ENCODE results near the gene ANO9.
"Not testable (repeated sequence)": the region's sequence is repeated elsewhere in the genome, so short reads cannot be mapped to it uniquely, and the experiment has no call there.

ANO9 gene

DNA sequence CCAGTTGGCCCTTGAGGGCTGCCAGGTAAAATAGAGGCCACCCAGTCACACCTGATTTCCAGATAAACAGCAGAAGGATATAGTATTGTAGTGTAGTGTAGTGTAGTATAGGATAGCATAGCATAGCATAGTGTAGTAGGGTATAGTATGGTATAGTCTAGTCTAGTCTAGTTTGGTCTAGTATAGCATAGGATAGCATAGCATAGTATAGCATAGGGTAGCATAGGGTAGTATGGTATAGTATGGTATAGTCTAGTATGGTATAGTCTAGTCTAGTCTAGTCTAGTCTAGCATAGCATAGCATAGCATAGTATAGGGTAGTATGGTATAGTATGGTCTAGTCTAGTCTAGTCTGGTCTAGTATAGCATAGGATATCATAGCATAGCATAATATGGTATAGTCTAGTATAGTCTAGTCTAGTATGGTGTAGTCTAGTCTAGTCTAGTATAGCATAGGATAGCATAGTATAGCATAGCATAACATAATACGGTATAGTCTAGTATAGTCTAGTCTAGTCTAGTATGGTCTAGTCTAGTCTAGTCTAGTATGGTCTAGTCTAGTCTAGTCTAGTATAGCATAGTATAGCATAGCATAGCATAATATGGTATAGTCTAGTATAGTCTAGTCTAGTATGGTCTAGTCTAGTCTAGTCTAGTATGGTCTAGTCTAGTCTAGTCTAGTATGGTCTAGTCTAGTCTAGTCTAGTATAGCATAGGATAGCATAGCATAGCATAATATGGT, 6.6 kb downstream of the ANO9 start:
- not testable (repeated sequence) for DNase-seq (ENCODE audit: low read depth, low spot score)

DNA sequence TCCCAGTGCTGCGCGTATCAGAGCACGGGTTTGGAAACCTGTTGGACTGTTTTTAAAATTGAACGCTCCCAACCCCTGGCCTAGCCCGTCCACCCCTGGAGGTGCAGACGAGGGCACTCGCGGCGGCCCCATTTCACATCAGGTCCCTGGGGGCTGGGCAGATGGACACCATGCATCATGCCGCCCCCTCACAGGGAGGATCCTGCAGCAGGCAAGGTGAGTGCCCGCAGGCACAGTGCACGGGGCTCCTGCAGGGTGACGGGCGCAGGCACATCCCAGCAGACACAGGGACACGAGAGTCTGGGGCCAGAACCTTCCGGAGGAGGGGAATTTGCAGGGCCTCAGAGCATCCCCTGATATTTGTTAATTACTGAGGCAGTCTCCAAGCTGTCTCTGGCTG, 7.3 kb downstream of the ANO9 start:
- no peak for DNase-seq (ENCODE audit: low read depth, low spot score)

- no peak for DNase-seq (ENCODE audit: low read depth, low spot score)
Observed at GRCh38 chr11:433641-434040, 8.2 kb downstream of the ANO9 start.

- no peak for DNase-seq (ENCODE audit: low read depth, low spot score)
Observed at GRCh38 chr11:433111-433510, 8.7 kb downstream of the ANO9 start.

DNA sequence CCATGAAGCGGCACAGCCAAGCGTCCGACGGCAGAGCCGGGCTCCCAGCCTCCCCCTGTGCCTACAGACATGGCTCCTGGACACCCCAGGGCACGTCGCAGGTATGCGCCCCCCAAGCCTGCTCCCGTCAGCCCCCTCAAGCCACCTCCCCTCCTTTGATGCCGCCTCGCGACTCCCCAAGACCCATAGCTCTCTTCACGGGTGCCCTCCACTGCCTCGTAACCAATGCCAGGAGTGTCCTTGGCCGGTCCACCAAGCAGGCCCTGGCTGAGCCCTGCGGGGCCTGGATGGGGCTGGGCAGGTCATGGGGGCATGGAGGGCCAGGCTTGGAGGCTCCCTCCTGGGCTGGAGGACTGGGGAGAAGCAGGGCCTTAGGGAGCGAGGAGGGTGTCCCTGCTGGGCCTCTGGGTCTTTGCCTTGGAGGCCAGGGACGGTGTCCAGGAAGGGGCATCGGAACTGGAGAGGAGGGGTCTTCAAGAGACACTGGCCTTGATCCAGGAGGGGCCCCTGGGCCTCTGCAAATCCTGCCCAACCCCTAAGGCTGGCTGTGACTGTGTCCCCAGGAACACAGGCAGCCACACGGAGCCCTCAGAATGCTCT, 9.2 kb downstream of the ANO9 start:
- DNase-seq (ENCODE audit: low read depth, low spot score): no peak

DNA sequence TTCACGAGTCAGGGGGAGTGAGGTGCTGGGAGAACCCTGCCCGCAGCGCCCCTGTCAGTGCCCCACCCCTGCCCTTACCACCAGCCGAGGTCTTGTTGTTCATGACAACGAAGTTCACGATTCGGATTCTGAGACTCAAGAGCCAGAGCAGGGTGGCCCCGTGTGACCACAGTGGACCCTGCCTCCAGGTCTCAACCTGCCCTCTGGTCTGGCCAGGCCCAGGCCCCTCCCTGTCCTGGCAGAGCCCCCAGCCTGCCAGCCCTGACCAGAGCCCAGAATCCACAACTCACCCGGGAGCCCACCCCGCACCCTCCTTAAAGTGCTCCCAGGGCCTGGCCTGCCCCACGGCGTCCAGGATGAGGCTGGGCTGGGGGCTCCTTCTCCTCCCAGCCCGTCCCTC, 9.9 kb downstream of the ANO9 start:
- DNase-seq (ENCODE audit: low read depth, low spot score): no peak

DNA sequence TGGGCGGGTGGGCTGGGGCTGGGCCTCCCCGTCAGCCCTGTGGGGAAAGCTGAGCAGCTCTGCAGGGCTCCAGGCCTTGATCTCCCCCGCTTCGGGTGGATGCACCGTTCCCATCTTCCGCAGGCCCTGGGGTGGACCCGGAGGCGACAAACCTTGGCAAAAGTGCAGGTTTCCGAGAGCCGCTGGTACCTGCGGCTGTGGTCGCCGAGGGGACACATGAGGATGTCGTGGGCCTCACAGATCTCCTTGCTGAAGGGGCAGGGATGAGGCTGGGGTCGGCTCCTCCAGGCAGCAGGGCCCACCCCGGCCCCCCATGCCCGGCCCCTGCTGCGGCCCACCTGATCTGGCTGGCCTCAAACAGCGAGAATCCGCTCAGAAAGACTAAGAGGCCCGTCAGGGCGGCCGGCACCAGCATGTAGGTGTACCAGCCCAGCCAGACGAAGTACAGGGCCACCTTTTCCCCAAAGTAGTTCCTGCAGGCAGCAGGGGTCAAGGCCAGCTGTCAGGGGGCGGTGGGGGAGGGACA, 11.8 kb downstream of the ANO9 start:
- no peak for DNase-seq (ENCODE audit: low read depth, low spot score)

GRCh38 chr11:429391-429790, 12.4 kb downstream of the ANO9 start:
- DNase-seq (ENCODE audit: low read depth, low spot score): no peak

DNA sequence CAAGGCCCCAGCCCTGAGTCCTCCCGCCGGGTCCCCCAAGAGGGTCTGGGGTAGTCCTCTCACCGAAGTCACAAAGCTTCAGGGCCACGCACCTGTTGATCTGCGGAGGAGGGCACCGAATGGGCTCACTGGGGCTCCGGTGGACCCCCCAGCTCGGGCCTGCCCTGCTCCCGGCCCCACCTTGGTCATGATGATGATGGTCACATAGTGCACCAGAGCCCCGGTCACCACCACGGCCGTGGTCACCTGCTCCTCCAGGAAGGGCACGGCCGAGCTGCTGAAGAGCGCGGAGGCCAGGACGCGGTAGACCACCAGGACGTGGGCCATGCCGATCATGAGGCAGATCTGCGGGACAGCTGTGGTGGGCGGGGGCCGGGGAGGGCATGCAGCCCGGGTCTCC, 13.5 kb downstream of the ANO9 start:
- no peak for DNase-seq (ENCODE audit: low read depth, low spot score)

DNA sequence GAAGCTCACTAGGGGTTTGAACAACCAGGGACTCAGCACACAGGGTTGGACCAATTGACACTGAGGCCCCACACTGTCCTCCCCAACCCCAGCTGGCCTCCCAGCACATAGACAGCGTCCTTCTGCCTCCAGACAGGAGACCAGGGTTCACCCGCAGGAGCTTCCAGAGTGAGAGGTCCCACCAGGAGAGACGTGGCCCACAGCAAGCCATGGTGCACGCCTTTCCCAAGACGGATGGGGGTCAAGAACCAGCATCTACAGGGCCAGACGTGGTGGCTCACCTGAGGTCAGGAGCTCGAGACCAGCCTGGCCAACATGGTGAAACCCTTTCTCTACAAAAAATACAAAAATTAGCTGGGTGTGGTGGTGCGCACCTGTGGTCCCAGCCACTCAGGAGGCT, 15.0 kb downstream of the ANO9 start:
- DNase-seq (ENCODE audit: low read depth, low spot score): no peak

GRCh38 chr11:425301-425700, 16.5 kb downstream of the ANO9 start:
- no peak for DNase-seq (ENCODE audit: low read depth, low spot score)

- not testable (repeated sequence) for DNase-seq (ENCODE audit: low read depth, low spot score)
Observed at GRCh38 chr11:424766-425165, 17.0 kb downstream of the ANO9 start.

DNA sequence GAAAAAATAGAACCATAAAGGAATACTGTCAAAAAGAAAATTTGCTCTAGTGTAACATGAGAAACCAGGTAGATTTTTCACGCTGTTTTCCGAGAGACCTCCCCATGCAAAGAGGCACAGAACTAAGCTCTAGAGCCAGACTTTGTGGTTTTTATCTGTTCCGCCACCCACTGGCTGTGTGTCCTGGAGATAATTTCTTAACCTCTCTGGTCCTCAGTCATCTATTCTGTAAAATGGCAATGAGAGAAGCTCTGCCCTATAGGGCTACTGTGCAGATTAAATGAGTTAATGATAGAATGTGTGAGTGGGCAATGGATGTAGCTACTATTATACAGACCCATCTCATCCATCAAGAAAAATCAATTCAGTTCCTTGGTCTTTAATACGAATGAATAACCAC, 17.6 kb downstream of the ANO9 start:
- DNase-seq (ENCODE audit: low read depth, low spot score): no peak

GRCh38 chr11:422249-422656, 19.6 kb downstream of the ANO9 start:
- no peak for DNase-seq (ENCODE audit: low read depth, low spot score)

- DNase-seq (ENCODE audit: low read depth, low spot score): no peak
Observed at GRCh38 chr11:420911-421321, 20.9 kb downstream of the ANO9 start.

DNA sequence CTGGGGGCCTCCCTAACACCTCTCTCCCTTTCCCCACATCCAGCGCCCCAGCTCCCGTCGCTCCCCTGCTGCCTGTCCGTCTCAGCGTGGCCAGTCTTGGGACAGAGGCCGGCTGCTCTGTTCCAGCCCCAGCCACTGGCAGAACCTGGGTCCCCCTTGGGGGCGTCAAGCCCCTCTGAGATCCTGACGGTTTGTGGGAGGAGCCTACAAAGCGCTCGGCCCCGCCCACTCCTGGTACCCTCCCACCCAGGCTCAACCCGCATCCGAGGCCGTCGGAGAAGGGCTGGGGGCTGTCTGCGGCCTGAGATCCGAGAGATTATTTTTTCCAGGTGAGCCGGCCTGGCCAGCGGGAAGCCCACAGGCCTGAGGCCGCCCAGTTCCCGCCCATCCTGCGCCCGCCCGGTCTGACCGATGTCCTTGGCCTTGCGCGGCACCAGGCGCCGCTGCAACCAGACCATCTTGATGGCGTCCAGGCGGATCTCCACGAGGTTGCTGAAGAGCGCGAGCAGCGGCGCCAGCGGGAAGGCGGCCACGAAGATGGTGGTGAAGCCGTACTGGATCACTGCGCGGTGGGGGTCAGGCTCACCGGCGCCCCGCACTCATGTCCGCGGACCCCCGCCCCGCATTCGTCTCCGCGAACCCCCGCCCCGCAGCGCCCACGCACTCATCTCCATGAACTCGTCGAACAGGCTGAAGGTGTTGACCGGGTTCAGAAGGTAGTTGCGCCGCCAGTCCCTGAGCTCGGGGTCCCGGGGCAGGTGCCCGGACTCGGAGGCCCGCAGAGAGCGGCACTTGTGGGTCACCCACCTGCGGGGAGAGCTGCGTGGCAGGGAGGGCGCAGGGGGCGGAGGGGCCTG, 21.5 kb downstream of the ANO9 start:
- DNase-seq (ENCODE audit: low read depth, low spot score): no peak

- no peak for DNase-seq (ENCODE audit: low read depth, low spot score)
Observed at GRCh38 chr11:419248-420005, 22.4 kb downstream of the ANO9 start.

DNA sequence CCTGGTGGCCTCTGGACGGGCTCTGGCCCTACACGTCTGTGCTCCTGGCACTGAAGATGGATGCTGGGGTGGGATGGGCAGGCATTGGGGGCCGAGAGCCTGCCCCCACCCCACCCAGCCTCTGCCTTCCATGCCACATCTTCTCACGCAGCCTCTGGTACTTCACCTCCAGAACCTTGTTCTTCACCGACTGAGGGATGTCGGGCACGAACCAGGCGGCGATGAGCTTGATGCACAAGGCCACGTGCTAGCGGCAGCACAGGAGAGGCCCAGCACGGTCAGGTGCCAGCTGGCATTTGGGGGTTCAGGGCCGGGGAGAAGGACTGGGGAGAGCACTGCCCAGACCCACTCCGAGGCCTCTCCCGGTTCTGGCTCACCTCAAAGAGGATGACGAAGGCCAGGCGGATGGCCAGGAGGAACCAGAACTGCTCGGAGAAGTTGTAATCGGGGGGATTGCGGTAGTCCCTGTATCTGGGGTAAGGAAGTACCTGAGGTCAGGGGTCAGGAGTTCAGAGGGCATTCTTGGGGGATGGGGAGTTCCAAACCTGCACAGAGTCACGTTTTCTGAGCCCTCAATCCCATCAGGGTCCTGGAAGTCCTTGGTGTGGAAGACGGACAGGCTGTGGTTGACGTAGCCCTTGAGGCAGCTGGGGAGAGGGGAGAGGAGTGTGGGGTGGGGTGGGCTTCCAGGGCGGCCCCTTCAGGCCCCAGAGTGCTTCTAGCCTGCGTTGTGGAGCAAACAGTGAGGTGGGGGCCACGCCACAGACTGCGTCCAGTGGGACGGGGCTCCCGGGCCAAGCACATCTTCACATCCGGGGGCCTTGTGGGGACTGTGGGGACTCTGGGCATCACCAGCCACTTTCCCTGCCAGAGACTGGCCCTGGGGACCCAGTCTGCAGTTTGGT, 23.2 kb downstream of the ANO9 start:
- DNase-seq (ENCODE audit: low read depth, low spot score): no peak

- no peak for DNase-seq (ENCODE audit: low read depth, low spot score)
Observed at GRCh38 chr11:417652-418342, 24.0 kb downstream of the ANO9 start.

All from astrocyte of the hippocampus (primary cell).